ENCODE measurements around the gene RAB44.
A peak's percentile ranks its signal among the peaks of the same experiment; 100 is the strongest.

RAB44 gene

GRCh38 chr6:36730424-36731380 is 33.1 kb downstream of the RAB44 start:
- DNase-seq (ENCODE audit: low spot score) = no peak

DNA sequence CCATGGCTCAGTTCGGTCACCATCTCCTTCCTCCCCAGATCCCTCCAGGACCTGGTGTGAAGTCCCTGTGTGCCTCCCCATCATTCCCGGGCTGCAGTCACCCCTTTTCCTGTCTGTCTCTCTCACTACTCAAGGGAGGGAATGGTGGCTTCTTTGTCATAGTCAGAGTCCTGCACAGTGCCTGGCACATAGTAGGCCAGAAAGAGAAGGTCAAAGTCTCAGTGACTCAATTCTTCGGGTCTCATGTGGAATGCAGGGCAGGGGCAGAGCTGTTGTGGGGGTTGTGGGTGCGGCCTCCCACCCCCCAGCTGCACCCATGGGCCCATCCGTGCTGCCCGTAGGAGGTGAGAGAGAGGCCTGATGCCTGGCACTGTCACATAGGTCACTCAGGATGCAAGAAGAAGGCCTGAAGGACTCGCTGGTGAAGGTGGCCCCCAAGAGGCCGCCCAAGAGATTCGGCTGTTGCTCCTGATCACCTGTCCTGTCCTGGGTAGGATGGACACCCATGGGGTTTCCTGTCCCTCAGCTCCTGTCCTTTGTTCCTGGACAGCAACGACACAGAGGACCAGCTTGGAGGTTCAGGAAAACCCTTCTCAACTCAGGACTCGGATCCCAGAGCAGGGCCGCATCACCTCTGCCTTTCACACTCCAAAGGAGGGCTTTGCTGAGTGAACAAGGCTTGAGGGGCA is 34.1 kb downstream of the RAB44 start:
- no peak for DNase-seq (ENCODE audit: low spot score)

DNA sequence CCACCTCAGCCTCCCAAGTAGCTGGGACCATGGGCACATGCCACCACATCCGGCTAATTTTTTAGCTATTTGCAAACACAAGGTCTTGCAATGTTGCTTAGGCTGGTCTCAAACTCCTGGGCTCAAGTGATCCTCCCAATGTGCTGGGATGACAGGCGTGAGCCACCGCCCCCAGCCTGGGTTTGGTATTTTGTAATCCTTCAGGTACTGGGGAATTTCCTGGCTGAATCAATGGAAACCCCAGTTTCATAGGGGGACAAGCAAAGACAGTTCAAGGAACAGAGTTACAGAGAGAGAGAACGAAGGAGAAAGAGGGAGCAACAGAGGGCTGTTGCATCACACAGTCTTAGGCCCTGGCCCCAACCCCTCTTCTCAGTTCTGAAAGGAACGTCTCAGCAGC is 35.7 kb downstream of the RAB44 start:
- DNase-seq (ENCODE audit: low spot score) = no peak

DNA sequence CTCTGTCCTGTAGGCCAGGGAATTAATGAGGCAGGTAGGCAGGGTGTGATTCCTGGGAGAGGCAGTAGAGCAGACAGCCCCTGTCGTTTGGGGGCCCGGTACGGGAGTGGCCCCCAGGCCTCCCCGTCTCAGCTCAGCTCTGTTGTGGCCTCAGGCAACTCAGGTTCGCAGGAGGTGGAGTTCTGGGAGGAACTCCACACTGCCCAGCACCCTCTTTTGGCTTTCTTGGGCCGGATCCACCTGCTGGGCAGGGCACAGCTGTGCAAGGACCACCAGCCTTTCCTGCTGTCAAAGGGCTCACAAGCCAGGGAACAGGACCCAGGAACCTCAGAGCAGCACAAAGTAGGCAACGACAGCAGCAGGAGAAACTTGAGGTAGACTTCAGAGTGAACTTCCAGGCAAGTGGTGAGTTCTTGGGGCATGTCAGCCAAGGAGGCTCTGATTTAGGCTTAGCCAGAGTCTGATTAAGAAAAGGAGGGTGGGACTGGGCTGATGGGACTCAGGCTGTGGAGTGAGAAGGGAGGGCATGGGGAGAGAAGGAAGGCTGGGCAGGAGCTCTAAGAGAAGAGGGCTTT is 36.9 kb downstream of the RAB44 start:
- no peak for DNase-seq (ENCODE audit: low spot score)

DNA sequence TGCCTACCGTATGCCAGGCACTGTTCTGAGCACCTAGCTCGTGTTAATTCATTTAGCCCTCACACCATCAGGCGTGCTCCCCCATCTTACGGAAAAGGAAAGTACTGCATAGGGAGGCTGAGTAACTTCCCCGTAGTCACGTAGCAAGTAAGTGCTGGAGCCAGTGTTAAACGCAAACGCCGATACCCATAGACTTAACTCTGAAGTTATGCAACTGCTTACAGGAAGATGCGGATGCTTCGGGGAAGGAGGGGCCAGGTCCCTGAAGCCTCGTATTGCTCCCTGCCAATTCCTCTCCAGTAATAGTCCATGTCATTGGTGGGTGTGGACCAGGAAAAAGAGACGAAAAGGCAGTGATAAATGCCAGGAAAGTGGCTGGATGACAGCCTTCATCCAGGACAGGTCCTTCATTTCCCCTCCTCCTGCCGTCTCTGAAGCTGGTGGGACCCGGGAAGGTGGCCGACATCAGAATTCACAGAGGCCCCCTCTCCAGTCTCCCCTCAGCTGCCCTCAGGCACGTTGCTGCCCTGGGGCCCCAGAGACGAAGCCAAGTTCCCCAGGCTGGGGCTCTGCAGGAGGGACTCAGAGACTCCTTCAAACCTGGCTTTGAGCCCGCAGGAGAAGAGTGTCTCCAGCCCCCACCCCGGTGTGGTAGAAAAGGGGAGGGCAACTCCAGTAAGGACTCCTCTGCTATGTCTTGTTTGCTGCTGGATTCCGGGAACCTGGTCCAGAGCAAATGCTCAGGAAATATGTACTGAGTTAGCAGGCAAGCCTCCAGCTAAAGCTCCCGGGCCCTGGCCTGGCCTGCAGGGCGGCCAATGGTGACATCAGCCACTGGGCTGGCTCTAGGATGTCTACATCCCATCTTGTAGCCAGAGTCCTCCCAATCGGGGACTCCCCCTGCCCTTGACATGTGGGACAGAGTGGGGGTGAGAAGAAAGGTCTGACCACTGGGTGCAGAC is 37.8 kb downstream of the RAB44 start:
- peak; percentile 89 for DNase-seq (ENCODE audit: low spot score)

- DNase-seq (ENCODE audit: low spot score) = no peak
These were observed 39.6 kb downstream of the RAB44 start for GRCh38 chr6:36737043-36737785.

DNA sequence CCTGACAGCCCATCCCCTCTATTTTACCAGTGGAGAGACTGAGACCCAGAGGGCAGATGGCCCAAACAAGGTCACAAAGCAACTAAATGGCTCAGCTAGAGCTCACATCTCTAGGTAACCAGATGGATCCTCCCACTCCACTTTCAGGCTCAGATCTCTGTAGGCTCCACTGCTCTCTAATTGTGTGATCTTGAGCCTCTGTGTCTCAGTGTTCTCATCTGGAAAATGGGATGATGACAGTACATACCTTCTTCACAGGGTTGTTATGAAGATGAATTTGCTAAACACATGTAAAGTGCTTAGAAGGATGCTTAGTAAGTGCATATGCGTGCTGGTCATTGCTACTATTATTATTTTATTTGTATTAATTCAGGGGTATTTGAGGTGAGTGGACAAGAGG is 40.5 kb downstream of the RAB44 start:
- no peak for DNase-seq (ENCODE audit: low spot score)

GRCh38 chr6:36739947-36740817 is 42.6 kb downstream of the RAB44 start:
- no peak for DNase-seq (ENCODE audit: low spot score)

DNA sequence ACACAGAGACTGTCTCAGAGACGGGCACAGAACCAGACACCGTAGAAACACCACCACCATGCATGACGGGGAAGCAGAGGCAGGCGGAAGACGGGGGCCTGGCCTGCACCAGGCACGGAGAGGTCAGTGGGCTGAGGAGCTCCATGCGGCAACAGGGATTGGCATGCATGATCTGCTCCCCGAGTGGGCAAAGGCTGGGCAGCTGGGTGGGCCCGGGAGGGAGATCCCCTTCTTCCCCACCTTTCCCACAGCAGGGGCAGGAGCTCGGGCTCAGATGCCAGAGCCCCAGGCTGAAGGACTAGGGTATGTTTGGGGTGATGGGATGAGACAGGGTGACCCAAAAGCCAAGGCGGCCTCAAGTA is 43.2 kb downstream of the RAB44 start:
- no peak for DNase-seq (ENCODE audit: low spot score)

DNA sequence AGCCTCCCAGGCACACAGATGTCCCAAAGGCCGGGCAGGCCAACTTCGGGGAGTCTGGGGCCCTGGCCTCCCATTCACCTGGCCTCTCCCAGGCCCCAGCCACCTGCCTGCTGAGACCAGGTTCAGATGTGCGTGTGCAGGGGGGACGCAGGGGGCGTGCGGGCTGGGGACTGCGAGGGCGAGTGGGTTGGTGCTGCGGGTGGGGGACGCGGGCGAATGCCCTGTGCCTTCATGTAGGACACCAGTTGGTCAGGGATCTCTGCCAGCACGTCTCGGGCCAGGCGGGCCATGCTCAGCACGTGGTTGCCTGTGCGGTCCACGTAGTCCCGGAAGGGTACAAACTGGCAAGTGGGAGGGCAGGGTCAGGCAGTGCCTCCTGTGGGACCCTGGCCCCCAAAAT is 44.5 kb downstream of the RAB44 start:
- DNase-seq (ENCODE audit: low spot score) = no peak

DNA sequence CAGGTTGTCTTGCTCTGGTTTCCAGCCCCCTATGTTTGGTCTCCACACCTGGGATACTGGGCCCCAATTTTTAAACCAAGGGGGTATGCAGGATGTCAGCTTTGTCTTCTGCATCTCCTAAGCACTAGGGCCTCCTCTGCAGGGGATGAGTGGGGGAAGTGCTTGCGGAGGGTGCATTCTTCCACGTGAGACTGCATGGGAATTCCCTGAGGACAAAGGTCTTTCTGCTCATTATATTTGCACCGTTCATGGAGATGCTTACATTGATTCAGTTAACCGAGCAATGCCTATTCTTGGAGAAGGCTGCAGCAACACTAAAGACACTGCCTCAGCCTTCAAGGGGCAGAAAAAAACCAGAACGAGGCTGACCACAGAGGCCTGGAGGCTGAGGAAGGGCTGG is 45.4 kb downstream of the RAB44 start:
- no peak for DNase-seq (ENCODE audit: low spot score)

DNA sequence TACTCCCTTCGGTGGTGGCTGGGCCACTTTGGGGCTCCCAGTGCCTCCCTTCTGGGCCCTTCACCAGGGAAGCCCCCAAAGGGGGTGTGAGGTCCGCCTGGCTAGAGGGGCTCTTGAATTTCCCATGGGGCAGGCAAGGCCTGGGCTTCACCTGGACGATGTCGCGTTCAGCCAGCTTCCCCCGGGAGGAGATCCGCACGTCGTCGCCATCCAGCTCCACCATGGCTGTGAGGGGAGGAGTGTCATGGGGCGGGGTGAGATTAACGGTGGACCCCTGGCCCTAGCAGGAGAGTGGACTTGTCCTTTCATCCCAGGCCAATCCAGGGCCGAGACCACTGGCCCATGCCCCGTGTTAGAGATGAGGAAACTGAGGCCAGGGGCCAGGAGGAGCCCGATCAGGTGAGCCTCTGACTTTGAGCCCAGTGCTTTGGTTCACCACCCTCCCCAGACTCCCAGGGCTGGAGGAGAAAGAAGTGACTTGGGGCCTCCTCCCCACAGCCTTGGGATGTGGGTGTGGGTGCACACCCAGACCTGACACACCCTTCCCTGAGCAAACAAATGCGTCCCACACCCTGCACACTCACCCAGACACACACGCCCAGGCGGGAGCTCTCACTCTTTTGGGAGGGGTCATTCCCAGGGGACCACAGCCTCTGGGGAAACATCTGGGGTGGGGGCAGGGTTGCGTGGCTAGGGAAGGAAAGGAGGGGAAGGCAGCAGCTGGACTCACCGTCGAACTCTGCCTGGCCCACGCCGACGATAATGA is 46.1 kb downstream of the RAB44 start:
- DNase-seq (ENCODE audit: low spot score) = no peak

DNA sequence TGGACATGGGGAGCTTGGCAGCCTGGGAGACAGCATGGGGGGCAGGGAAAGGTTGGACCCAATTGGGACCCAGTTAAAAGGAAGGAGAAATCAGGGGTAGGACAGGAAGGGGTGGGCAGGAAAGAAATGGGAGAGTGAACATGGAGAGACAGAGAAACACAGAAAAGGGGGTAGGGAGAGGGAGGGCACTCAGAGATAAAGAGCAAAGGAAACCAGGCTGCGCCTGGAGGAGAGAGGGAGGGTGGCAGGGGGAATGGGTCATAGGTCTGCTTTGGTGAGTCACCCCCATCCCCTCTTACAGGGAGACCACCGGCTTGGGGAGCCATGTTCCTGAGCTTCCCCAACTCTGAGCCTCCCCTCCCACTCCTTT is 46.7 kb downstream of the RAB44 start:
- no peak for DNase-seq (ENCODE audit: low spot score)

DNA sequence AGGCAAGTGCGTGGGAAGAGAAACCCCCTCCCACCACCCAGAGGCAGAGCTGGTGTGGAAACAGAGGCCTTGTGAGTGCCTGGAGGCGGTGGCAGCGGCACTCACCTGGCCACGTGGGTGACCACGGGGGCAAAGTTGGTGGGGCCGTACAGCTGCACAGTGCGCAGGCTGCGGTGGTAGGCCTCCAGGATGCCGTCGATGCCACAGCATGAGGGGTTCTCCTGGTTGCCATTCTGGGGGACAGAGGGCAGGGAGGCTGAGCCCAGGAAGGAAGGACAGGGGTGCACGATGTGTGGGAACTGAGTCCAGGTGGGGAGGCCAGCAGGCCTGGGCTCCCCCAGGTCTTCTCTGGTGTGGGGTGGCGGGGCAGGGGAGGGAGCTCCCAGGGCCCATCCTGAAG is 47.7 kb downstream of the RAB44 start:
- no peak for DNase-seq (ENCODE audit: low spot score)

GRCh38 chr6:36745836-36746235 is 48.2 kb downstream of the RAB44 start:
- DNase-seq (ENCODE audit: low spot score) = no peak

- no peak for DNase-seq (ENCODE audit: low spot score)
These were observed 48.6 kb downstream of the RAB44 start for GRCh38 chr6:36746251-36746650.

DNA sequence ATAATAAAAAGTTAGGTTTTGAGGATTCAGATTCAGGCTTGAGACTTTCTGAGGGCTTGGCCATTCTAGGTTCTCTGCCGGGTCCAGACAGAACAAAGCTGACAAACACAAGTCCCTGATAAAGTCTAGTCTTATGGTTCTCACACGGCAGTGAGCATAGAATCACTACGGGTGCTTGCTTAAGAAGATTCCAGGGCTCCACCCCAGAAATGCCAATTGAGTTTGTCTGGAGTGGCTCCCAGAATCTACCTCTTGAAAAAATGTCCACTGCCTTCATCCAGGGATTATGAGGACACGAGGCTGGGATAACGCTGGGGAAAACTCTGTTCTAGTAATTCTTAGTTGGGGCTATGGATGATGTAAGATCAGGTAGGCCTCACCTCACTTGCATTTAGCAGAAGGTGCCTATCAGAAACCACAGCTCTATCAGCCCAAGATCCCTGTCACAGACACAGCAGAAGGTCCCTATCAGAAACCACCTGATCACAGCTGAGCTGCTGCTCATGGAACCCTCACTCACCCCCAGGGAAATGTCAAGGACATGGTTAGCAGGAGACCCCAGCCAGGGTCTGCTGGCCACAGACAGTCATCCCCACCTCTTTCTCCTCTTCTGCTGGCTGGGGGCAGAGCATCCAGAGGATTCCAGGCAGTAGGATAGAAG is 52.3 kb downstream of the RAB44 start:
- no peak for DNase-seq (ENCODE audit: low spot score)

- DNase-seq (ENCODE audit: low spot score) = no peak
These were observed 53.5 kb downstream of the RAB44 start for GRCh38 chr6:36751091-36751490.

DNA sequence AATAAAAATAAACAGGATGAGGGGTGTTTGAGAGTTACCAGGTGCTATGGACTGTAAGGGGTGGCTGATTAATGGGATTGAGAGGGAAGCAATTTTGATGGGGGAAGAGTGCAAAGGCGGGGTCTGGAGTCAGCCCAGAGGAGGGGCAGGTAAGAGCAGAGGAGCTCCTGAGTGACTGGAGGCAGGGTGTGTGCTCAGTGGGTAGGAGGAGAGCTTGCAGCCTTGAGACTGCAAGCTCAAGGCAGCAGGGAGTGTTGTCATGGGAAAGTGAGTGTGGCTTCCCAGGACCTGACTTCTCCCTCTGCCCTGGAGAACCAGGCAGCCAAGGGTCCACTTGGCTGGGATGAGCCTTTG is 54.2 kb downstream of the RAB44 start:
- no peak for DNase-seq (ENCODE audit: low spot score)
